ENCODE measurements around the gene CPNE7. TPM values are rescaled to one million over a fixed set of nuclear protein-coding genes. Genes with fewer than 3 reads are reported as not detected.

Gene CPNE7
- total RNA-seq, 1 donor from 2014 or later = 15.1 TPM

GRCh38 chr16:89548344-89549006, 27.1 kb upstream of the CPNE7 start:
- FAIRE-seq (no peak), DNase-seq (ENCODE audit: low spot score in 2 of 2) (no peak)

GRCh38 chr16:89549007-89549700, 26.4 kb upstream of the CPNE7 start:
- DNase-seq (ENCODE audit: low spot score in 2 of 2) (no peak), FAIRE-seq (no peak)

- DNase-seq (ENCODE audit: low spot score in 2 of 2) = no peak
- no peak for FAIRE-seq
These were observed 25.0 kb upstream of the CPNE7 start for GRCh38 chr16:89550421-89551007.

GRCh38 chr16:89552329-89552728, 23.2 kb upstream of the CPNE7 start:
- DNase-seq (ENCODE audit: low spot score in 2 of 2) = no peak
- no peak for FAIRE-seq

GRCh38 chr16:89552913-89553312, 22.6 kb upstream of the CPNE7 start:
- DNase-seq (ENCODE audit: low spot score in 2 of 2) (no peak), FAIRE-seq (no peak)

GRCh38 chr16:89553733-89554132, 21.8 kb upstream of the CPNE7 start:
- no peak for FAIRE-seq
- DNase-seq (ENCODE audit: low spot score in 2 of 2) = no peak

- DNase-seq (ENCODE audit: low spot score in 2 of 2) = no peak
- FAIRE-seq = no peak
These were observed 21.2 kb upstream of the CPNE7 start for GRCh38 chr16:89554343-89554742.

GRCh38 chr16:89555265-89555664, 20.3 kb upstream of the CPNE7 start:
- DNase-seq (ENCODE audit: low spot score in 2 of 2) (no peak), FAIRE-seq (no peak)

GRCh38 chr16:89555780-89556179, 19.8 kb upstream of the CPNE7 start:
- FAIRE-seq (no peak), DNase-seq (ENCODE audit: low spot score in 2 of 2) (no peak)

GRCh38 chr16:89556750-89557689, 18.5 kb upstream of the CPNE7 start:
- FAIRE-seq = no peak
- peak; percentile 79 to 80 for DNase-seq (ENCODE audit: low spot score in 2 of 2)

- DNase-seq (ENCODE audit: low spot score in 2 of 2) = no peak
- FAIRE-seq = no peak
These were observed 17.7 kb upstream of the CPNE7 start for GRCh38 chr16:89557690-89558490.

- no peak for FAIRE-seq
- peak; percentile 97 for DNase-seq (ENCODE audit: low spot score in 2 of 2)
These were observed 15.0 kb upstream of the CPNE7 start, which contains the start of gene RPL13 for GRCh38 chr16:89560378-89561141. RPL13 (plus strand) TSS chr16:89560682; CDS start chr16:89560960, 278 bp downstream.

GRCh38 chr16:89561142-89561883, 14.2 kb upstream of the CPNE7 start:
- no peak for FAIRE-seq
- DNase-seq (ENCODE audit: low spot score in 2 of 2) = no peak

- FAIRE-seq = no peak
- no peak for DNase-seq (ENCODE audit: low spot score in 2 of 2)
These were observed 13.5 kb upstream of the CPNE7 start for GRCh38 chr16:89561884-89562599.

- FAIRE-seq (no peak), DNase-seq (ENCODE audit: low spot score in 2 of 2) (no peak)
These were observed 12.6 kb upstream of the CPNE7 start for GRCh38 chr16:89562939-89563338.

GRCh38 chr16:89563639-89564392, 11.7 kb upstream of the CPNE7 start:
- FAIRE-seq = no peak

More at GRCh38 chr16:89563639-89564392, 11.7 kb upstream of the CPNE7 start:
- DNase-seq (ENCODE audit: low spot score in 2 of 2) = no peak

Measured in frontal cortex (tissue), 4 donors.